K562 (cell line): ENCODE data around the gene TAS2R43. TPM values are rescaled to one million over a fixed set of nuclear protein-coding genes. Genes with fewer than 3 reads are reported as not detected.
"Not testable (repeated sequence)": the region's sequence is repeated elsewhere in the genome, so short reads cannot be mapped to it uniquely, and the experiment has no call there.

Source experiments
- ATAC-seq: fragments of 200-7000 bp; cut with Tn5 transposase; 3 replicates; pipeline ENCODE4 v1.9.1; 2020; ENCODE audit warnings: moderate library complexity
- BruUV-seq: library from RNA; stranded (reverse); fragments of 400-500 nt; replicated peaks from 2 replicates; lab custom pipeline; 2021; lab: Mats Ljungman, UMichigan
- CTCF ChIA-PET: fragments of 300-600 bp; formaldehyde crosslinking; extraction: SDS; loops from one replicate; lab custom pipeline; 2021; ENCODE audit warnings: low intra/inter-chr PET ratio; lab: Yijun Ruan, JAX
- POLR2A ChIA-PET: fragments of 300-600, 350-650 bp; sonication (Branson Sonifier 250); formaldehyde crosslinking; extraction: SDS; loops from one replicate; lab custom pipeline; 2021; ENCODE audit warnings: antibody characterized with exemption, inconsistent platforms; lab: Yijun Ruan, JAX
- DNase-seq, 4 experiments: peaks; one replicate each; pipeline versions ENCODE4 v3.0.0 to v3.0.0-alpha.2; 2011 to 2018; ENCODE audit warnings: low spot score in 3 of 4, mixed read lengths in 3 of 4; ENCODE audit errors: extremely low read depth in 1 of 4
- FAIRE-seq: peaks from 2 replicates; lab custom pipeline; 2011; peaks lifted over from hg19 to GRCh38; lab: Jason Lieb, UNC
- H2AFZ ChIP-seq: 2 replicates; pipeline ENCODE4 v1.6.0; 2011; ENCODE audit warnings: low read depth, low read length, control low read depth, inconsistent platforms
- H3K27ac ChIP-seq: fragments of 200-600 bp; 3 replicates; pipeline ENCODE4 v1.8.0; 2011; ENCODE audit warnings: low read depth, mild to moderate bottlenecking, control low read depth, inconsistent platforms, low read length, moderate library complexity, mixed read lengths; ENCODE audit errors: extremely low read depth
- H3K27me3 ChIP-seq, 2 experiments: fragments of 300-600 bp in 1 of 2; 2 replicates in 1 of 2; 3 replicates in 1 of 2; pipeline versions ENCODE4 v1.6.0 to v1.8.0; 2011; ENCODE audit warnings: inconsistent platforms in 2 of 2, low read length in 2 of 2, mild to moderate bottlenecking in 1 of 2, mixed read lengths in 1 of 2, moderate library complexity in 1 of 2; ENCODE audit not compliant: control insufficient read depth in 2 of 2, insufficient read depth in 2 of 2
- H3K36me3 ChIP-seq: fragments of 300-600 bp; 3 replicates; pipeline ENCODE4 v1.8.0; 2011; ENCODE audit warnings: mild to moderate bottlenecking, low read length, inconsistent platforms; ENCODE audit not compliant: control insufficient read depth, insufficient read depth
- H3K4me1 ChIP-seq, 2 experiments: fragments of 200-600 bp in 1 of 2; replicated peaks in 1 of 2; 2 replicates in 1 of 2; 3 replicates in 1 of 2; pipeline versions ENCODE4 v1.5.1 to v1.8.0; 2011; ENCODE audit warnings: inconsistent platforms in 2 of 2, low read length in 2 of 2, mild to moderate bottlenecking in 1 of 2, mixed read lengths in 1 of 2, moderate library complexity in 1 of 2; ENCODE audit not compliant: control insufficient read depth in 2 of 2, insufficient read depth in 2 of 2
- H3K4me2 ChIP-seq: 2 replicates; pipeline ENCODE4 v1.6.1; 2011; ENCODE audit warnings: low read length, control low read depth, inconsistent platforms, mixed read lengths; ENCODE audit not compliant: insufficient read depth
- H3K4me3 ChIP-seq: fragments of 200-600 bp; sonication (generic), shearing (Covaris generic); 2 replicates; pipeline ENCODE4 v1.5.1; 2016; ENCODE audit warnings: control low read depth, inconsistent platforms
- H3K79me2 ChIP-seq: fragments of 200-600 bp; 3 replicates; pipeline ENCODE4 v1.8.0; 2011; ENCODE audit warnings: low read length, inconsistent platforms; ENCODE audit not compliant: control insufficient read depth, insufficient read depth
- H3K9ac ChIP-seq, 2 experiments: 2 replicates each; pipeline versions ENCODE4 v1.6.0 to v1.6.1; 2011; ENCODE audit warnings: low read depth in 2 of 2, low read length in 2 of 2, control low read depth in 1 of 2, inconsistent platforms in 1 of 2, mild to moderate bottlenecking in 1 of 2, mixed read lengths in 1 of 2; ENCODE audit not compliant: insufficient read depth in 1 of 2
- H3K9me1 ChIP-seq: one replicate; pipeline ENCODE4 v1.6.0; 2011; ENCODE audit warnings: inconsistent platforms, mild to moderate bottlenecking, low read length, moderate library complexity; ENCODE audit not compliant: control insufficient read depth, insufficient read depth
- H3K9me3 ChIP-seq: replicated peaks from 2 replicates; pipeline ENCODE4 v1.5.1; 2011; ENCODE audit warnings: low read depth, low read length, inconsistent platforms; ENCODE audit not compliant: control insufficient read depth, insufficient read depth
- H4K20me1 ChIP-seq: replicated peaks from 2 replicates; pipeline ENCODE4 v1.6.1; 2011; ENCODE audit warnings: low read length, inconsistent platforms, mixed read lengths; ENCODE audit not compliant: control insufficient read depth, insufficient read depth
- BCL6 ChIP-seq: fragments of 250-450 bp; sonication (Bioruptor Pico); IDR thresholded peaks from 2 replicates; pipeline ENCODE4 v1.4.0; 2020
- PTTG1 ChIP-seq: fragments of 450-650 bp; IDR thresholded peaks from 2 replicates; pipeline ENCODE4 v1.6.1; 2016; ENCODE audit warnings: low read depth, mild to moderate bottlenecking, missing genetic modification characterization, missing compliant biosample characterization
- RHOXF2B ChIP-seq: fragments of 250-450 bp; sonication (Bioruptor Pico); conservative IDR thresholded peaks from 2 replicates; pipeline ENCODE4 v1.5.1; 2021
- TBP ChIP-seq: optimal IDR thresholded peaks from 2 replicates; pipeline ENCODE3; 2011; ENCODE audit warnings: low read depth, low read length, improper control_type of control experiment
- THAP7 ChIP-seq: fragments of 250-450 bp; sonication (Bioruptor Pico); IDR thresholded peaks from 2 replicates; pipeline ENCODE4 v1.5.0; 2021
- ZNF217 ChIP-seq: sonication (generic); formaldehyde crosslinking; IDR thresholded peaks from 2 replicates; pipeline ENCODE4 v1.8.0; 2022; ENCODE audit warnings: mild to moderate bottlenecking, missing genetic modification reagents
- WGBS: fragments of 100-300 bp; shearing (Covaris generic); methylation state at CpG from one replicate; pipeline ENCODE4 v1.1.6; 2016; ENCODE audit warnings: low coverage, mixed read lengths; ENCODE audit not compliant: insufficient coverage; ENCODE audit errors: missing lambda C conversion rate; 5-methylcytosine and 5-hydroxymethylcytosine counted together
- in situ Hi-C: fragments of 300-500 bp; cut with MboI; formaldehyde crosslinking; loops from 4 replicates; pipeline ENCODE4 v1.15.0; 2018; ENCODE audit warnings: inconsistent platforms, mixed read lengths
- intact Hi-C: fragments of 100-400 bp; cut with micrococcal nuclease; formaldehyde crosslinking; loops from 2 replicates; pipeline ENCODE4 v1.14.2; 2022
- polyA plus RNA-seq, 8 experiments: library from polyadenylated mRNA; depleted of rRNA in 4 of 8; stranded (reverse) in 5 of 8; unstranded in 3 of 8; fragments of >200 nt; fragmentation: Nextera tagmentation in 2 of 8; fragmentation: Illumina TruSeq in 1 of 8; extraction: Ambion mirVana in 2 of 8; extraction: Trizol in 1 of 8; gene quantifications; 2 replicates each; pipeline versions ENCODE4 v1.2.1 to v1.2.3, GENCODE V29; 2011 to 2014; ENCODE audit warnings: inconsistent platforms in 1 of 8, missing spikeins in 1 of 8
- total RNA-seq, 7 experiments: library from RNA; depleted of rRNA in 6 of 7; stranded (reverse); fragments of >200 nt in 6 of 7; fragmentation: Illumina TruSeq in 2 of 7; extraction: Trizol in 2 of 7; gene quantifications; 2 replicates each; pipeline versions ENCODE4 v1.2.1 to v1.2.3, GENCODE V29; 2011 to 2021; ENCODE audit warnings: low replicate concordance in 1 of 7

The TAS2R43 gene
- total and polyA plus RNA-seq, 9 of the 15 experiments (the other 6 are each of a cell fraction or from before 2014, with no cell fraction given): not detected

GRCh38 chr12:11067514-11067913 is 24.6 kb downstream of the TAS2R43 start (continued):
- no peak for TF ChIP-seq BCL6 (CRISPR knock-in tag)
- no peak for TF ChIP-seq PTTG1 (tag)
- no peak for TF ChIP-seq RHOXF2B (CRISPR knock-in tag)
- no peak for TF ChIP-seq TBP
- TF ChIP-seq THAP7 (CRISPR knock-in tag): no peak
- TF ChIP-seq ZNF217 (CRISPR knock-in tag): no peak

GRCh38 chr12:11062194-11062593 is 29.9 kb downstream of the TAS2R43 start, which contains the start of gene TAS2R46:
TAS2R46 (minus strand) TSS chr12:11062294; CDS start chr12:11062294, 0 bp downstream.
- not testable (repeated sequence) for FAIRE-seq, BruUV-seq

More at GRCh38 chr12:11062194-11062593, 29.9 kb downstream of the TAS2R43 start, which contains the start of gene TAS2R46:
- H3K79me2 ChIP-seq, H4K20me1 ChIP-seq, H3K27ac ChIP-seq, DNase-seq, H3K4me1 ChIP-seq, H3K9me3 ChIP-seq, H3K4me2 ChIP-seq, H3K4me3 ChIP-seq, POLR2A ChIA-PET, H3K36me3 ChIP-seq, H3K9ac ChIP-seq, H2AFZ ChIP-seq, H3K9me1 ChIP-seq, ATAC-seq, CTCF ChIA-PET, in situ Hi-C loops, intact Hi-C loops, H3K27me3 ChIP-seq: not testable (repeated sequence)
- 89% methylated on average over 1 of the region's 1 CpG for WGBS
